Measurements from ENCODE around the gene GRIP2. TPM values are rescaled to one million over a fixed set of nuclear protein-coding genes. Genes with fewer than 3 reads are reported as not detected.

The GRIP2 gene
- polyA plus RNA-seq, 1 donor from 2014 or later = 8.6 TPM

- H3K9me3 ChIP-seq (ENCODE audit: low read length) = no peaks in the 10 kb centered on the region
- TF ChIP-seq REST (IDR thresholded peaks at IDR 0.05; ENCODE audit: borderline replicate concordance) (no peak), RAD21 (conservative IDR thresholded peaks at IDR 0.05) (no peak), POLR2AphosphoS5 (IDR thresholded peaks at IDR 0.05) (no peak), TAF1 (IDR thresholded peaks at IDR 0.05; ENCODE audit: low read depth) (no peak), SMC3 (conservative IDR thresholded peaks at IDR 0.05; ENCODE audit: poor library complexity) (no peak), CTCF (IDR thresholded peaks at IDR 0.05; ENCODE audit: poor library complexity, severe bottlenecking) (no peak), EP300 (conservative IDR thresholded peaks at IDR 0.05; ENCODE audit: poor library complexity, severe bottlenecking) (no peak), EZH2 (IDR thresholded peaks at IDR 0.05; ENCODE audit: borderline replicate concordance, insufficient read depth, low read length, poor library complexity, severe bottlenecking) (no peak), MXI1 (conservative IDR thresholded peaks at IDR 0.05; ENCODE audit: poor library complexity, severe bottlenecking) (no peak)
- H3K4me2 ChIP-seq (ENCODE audit: low read length) = no peak overlapping the region
- no peak overlapping the region for H3K9ac ChIP-seq (ENCODE audit: low read length)
- H2AFZ ChIP-seq (ENCODE audit: low read depth, low read length) = no peak overlapping the region
- H3K79me2 ChIP-seq (replicated peaks; ENCODE audit: insufficient read depth, low read length) = no peaks in the 10 kb centered on the region
- no peaks in the 10 kb centered on the region for H3K9me2 ChIP-seq (ENCODE audit: insufficient read depth, low read length)
- no peaks in the 10 kb centered on the region for H3K36me3 ChIP-seq (ENCODE audit: insufficient read depth, low read length)
- no peaks in the 10 kb centered on the region for H3K27me3 ChIP-seq (ENCODE audit: insufficient read depth, low read depth, low read length)
- no peaks in the 10 kb centered on the region for H4K20me1 ChIP-seq (ENCODE audit: insufficient read depth)
- no peaks in the 10 kb centered on the region for H3F3A ChIP-seq (ENCODE audit: insufficient read depth, low read length, poor library complexity, severe bottlenecking)
- H3K27ac ChIP-seq (ENCODE audit: low read length) = no peak overlapping the region
- no peak overlapping the region for H3K4me3 ChIP-seq (ENCODE audit: low read length)
Observed at GRCh38 chr3:14440531-14441239, 99.5 kb downstream of the GRIP2 start.

- H3K27ac ChIP-seq (ENCODE audit: low read length) = no peak overlapping the region
- no peaks in the 10 kb centered on the region for H3F3A ChIP-seq (ENCODE audit: insufficient read depth, low read length, poor library complexity, severe bottlenecking)
- no peaks in the 10 kb centered on the region for H4K20me1 ChIP-seq (ENCODE audit: insufficient read depth)
- H3K79me2 ChIP-seq (replicated peaks; ENCODE audit: insufficient read depth, low read length) = no peaks in the 10 kb centered on the region
- H2AFZ ChIP-seq (ENCODE audit: low read depth, low read length) = no peak overlapping the region
- H3K36me3 ChIP-seq (ENCODE audit: insufficient read depth, low read length) = no peaks in the 10 kb centered on the region
- H3K9me3 ChIP-seq (ENCODE audit: low read length) = no peaks in the 10 kb centered on the region
- no peak overlapping the region for H3K4me3 ChIP-seq (ENCODE audit: low read length)
- H3K9ac ChIP-seq (ENCODE audit: low read length) = no peak overlapping the region
- H3K4me2 ChIP-seq (ENCODE audit: low read length) = no peak overlapping the region
- H3K9me2 ChIP-seq (ENCODE audit: insufficient read depth, low read length) = no peaks in the 10 kb centered on the region
- TF ChIP-seq REST (IDR thresholded peaks at IDR 0.05; ENCODE audit: borderline replicate concordance) (no peak), POLR2AphosphoS5 (IDR thresholded peaks at IDR 0.05) (no peak), CTCF (IDR thresholded peaks at IDR 0.05; ENCODE audit: poor library complexity, severe bottlenecking) (no peak), RAD21 (conservative IDR thresholded peaks at IDR 0.05) (no peak), EZH2 (IDR thresholded peaks at IDR 0.05; ENCODE audit: borderline replicate concordance, insufficient read depth, low read length, poor library complexity, severe bottlenecking) (no peak), MXI1 (conservative IDR thresholded peaks at IDR 0.05; ENCODE audit: poor library complexity, severe bottlenecking) (no peak)
- no peaks in the 10 kb centered on the region for H3K27me3 ChIP-seq (ENCODE audit: insufficient read depth, low read depth, low read length)
Observed at GRCh38 chr3:14440168-14440518, 100.0 kb downstream of the GRIP2 start.
